HG03139 (cell line): ENCODE data around the gene SF3B3.

ENCODE experiments used
- ATAC-seq: cut with Tn5 transposase; IDR thresholded peaks from one replicate; pipeline ENCODE4 v1.9.1; 2021; ENCODE audit not compliant: unreplicated experiment

Gene SF3B3

GRCh38 chr16:70563636-70564035, 40.0 kb downstream of the SF3B3 start:
- no peak for ATAC-seq

- no peak for ATAC-seq
Measured at GRCh38 chr16:70565053-70565452, 41.4 kb downstream of the SF3B3 start.

- ATAC-seq: no peak
Measured at GRCh38 chr16:70568601-70569237, 45.1 kb downstream of the SF3B3 start.

GRCh38 chr16:70569752-70570151, 46.1 kb downstream of the SF3B3 start:
- no peak for ATAC-seq

- ATAC-seq: no peak
Measured at GRCh38 chr16:70570967-70571570, 47.5 kb downstream of the SF3B3 start.

- ATAC-seq: no peak
Measured at GRCh38 chr16:70571623-70572022, 48.0 kb downstream of the SF3B3 start.

- no peak for ATAC-seq
Measured at GRCh38 chr16:70572050-70572925, 48.7 kb downstream of the SF3B3 start.

GRCh38 chr16:70572926-70573270, 49.3 kb downstream of the SF3B3 start:
- no peak for ATAC-seq

GRCh38 chr16:70573451-70574121, 50.0 kb downstream of the SF3B3 start:
- no peak for ATAC-seq

GRCh38 chr16:70574595-70575271, 51.1 kb downstream of the SF3B3 start:
- ATAC-seq: no peak

GRCh38 chr16:70575376-70575775, 51.8 kb downstream of the SF3B3 start:
- no peak for ATAC-seq

- peak; percentile 57 for ATAC-seq
Measured at GRCh38 chr16:70576431-70577255, 53.0 kb downstream of the SF3B3 start.

- no peak for ATAC-seq
Measured at GRCh38 chr16:70577256-70577698, 53.7 kb downstream of the SF3B3 start.

GRCh38 chr16:70578035-70578434, 54.4 kb downstream of the SF3B3 start:
- no peak for ATAC-seq

GRCh38 chr16:70579248-70579647, 55.6 kb downstream of the SF3B3 start:
- ATAC-seq: no peak

- no peak for ATAC-seq
Measured at GRCh38 chr16:70579648-70580630, 56.3 kb downstream of the SF3B3 start.

- ATAC-seq: no peak
Measured at GRCh38 chr16:70582280-70582978, 58.8 kb downstream of the SF3B3 start.

GRCh38 chr16:70586731-70587130, 63.1 kb downstream of the SF3B3 start:
- no peak for ATAC-seq
